GM10266 (cell line): ENCODE data around the gene EIF4A3.
"Not testable (repeated sequence)": the region's sequence is repeated elsewhere in the genome, so short reads cannot be mapped to it uniquely, and the experiment has no call there.

Source experiments
- DNase-seq: peaks from one replicate; pipeline ENCODE4 v3.0.0; 2012; ENCODE audit errors: extremely low spot score
- TF ChIP-seq, protein P1 (sequence below): IDR thresholded peaks from 2 replicates; pipeline ENCODE4 v1.5.1; 2012; ENCODE audit warnings: mild to moderate bottlenecking, low read depth; ENCODE audit not compliant: control insufficient read depth, insufficient read depth; ENCODE audit errors: missing control alignments

Gene EIF4A3

DNA sequence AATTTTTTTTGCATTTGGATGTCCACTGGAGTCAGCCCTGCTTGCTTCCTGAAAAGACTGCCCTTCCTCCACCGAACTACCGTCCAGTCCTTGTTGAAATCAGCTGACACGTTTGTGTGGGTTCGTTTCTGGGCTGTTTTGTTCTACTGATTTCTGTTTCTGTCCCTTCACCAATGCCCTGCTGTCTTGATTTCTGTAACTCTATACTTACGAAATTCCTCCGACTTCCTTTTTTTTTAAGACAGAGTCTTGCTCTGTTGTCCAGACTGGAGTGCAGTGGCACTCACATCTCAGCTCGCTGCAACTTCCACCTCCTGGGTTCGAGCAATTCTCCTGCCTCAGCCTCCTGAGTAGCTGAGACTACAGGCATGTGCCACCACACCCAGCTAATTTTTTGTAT, 54.0 kb downstream of the EIF4A3 start:
- TF ChIP-seq, protein P1, sequence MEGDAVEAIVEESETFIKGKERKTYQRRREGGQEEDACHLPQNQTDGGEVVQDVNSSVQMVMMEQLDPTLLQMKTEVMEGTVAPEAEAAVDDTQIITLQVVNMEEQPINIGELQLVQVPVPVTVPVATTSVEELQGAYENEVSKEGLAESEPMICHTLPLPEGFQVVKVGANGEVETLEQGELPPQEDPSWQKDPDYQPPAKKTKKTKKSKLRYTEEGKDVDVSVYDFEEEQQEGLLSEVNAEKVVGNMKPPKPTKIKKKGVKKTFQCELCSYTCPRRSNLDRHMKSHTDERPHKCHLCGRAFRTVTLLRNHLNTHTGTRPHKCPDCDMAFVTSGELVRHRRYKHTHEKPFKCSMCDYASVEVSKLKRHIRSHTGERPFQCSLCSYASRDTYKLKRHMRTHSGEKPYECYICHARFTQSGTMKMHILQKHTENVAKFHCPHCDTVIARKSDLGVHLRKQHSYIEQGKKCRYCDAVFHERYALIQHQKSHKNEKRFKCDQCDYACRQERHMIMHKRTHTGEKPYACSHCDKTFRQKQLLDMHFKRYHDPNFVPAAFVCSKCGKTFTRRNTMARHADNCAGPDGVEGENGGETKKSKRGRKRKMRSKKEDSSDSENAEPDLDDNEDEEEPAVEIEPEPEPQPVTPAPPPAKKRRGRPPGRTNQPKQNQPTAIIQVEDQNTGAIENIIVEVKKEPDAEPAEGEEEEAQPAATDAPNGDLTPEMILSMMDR, result no peak
- DNase-seq, result no peak

DNA sequence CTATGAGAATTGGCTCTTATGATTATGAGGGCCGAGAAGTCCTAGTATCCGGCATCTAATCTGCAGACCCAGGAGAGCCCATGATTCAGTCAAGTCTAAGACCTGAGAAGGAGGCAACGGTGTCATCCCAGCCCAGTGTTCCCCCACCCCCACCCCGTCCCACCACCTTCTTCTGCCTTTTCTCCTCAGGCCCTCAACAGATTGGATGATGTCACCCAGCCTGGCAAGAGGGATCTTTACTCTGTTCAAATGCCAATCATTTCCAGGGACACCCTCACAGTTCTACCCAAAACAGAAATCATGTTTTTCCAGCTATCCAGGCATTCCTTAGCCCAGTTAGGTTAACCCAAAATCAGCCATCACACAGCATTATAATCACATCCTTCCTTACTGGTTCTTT, 55.6 kb downstream of the EIF4A3 start:
- TF ChIP-seq, protein P1, result no peak
- no peak for DNase-seq

DNA sequence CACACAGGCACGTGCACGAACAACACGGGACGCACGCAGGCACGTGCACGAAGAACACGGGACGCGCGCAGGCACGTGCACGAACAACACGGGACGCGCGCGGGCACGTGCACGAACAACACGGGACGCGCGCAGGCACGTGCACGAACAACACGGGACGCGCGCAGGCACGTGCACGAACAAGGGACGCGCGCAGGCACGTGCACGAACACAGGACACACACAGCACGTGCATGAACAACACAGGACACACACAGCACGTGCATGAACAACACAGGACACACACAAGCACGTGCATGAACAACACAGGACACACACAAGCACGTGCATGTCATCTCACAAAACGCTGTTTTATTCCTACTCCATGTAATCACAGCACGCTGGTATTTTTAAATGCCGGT, 56.8 kb downstream of the EIF4A3 start:
- DNase-seq, result not testable (repeated sequence)

DNA sequence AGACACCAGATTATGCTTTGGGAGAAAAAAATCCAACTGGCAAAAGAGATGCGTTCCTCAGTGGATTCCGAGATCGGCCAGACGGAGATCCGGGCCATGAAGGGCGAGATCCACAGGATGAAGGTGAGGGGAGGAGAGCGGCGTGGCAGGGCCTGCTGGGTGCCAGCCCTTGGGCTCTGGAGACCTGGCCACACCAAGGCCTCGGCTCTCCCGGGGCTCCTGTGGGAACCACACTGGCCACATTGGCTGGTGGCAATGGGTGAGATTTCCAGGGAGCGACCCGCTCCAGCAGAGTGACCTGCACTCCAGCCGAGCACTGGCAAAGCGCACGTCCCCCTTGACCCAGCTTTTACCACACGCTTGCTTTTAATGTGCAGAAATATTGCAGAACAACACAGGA, 57.2 kb downstream of the EIF4A3 start:
- DNase-seq, result no peak
- TF ChIP-seq, protein P1, result no peak

DNA sequence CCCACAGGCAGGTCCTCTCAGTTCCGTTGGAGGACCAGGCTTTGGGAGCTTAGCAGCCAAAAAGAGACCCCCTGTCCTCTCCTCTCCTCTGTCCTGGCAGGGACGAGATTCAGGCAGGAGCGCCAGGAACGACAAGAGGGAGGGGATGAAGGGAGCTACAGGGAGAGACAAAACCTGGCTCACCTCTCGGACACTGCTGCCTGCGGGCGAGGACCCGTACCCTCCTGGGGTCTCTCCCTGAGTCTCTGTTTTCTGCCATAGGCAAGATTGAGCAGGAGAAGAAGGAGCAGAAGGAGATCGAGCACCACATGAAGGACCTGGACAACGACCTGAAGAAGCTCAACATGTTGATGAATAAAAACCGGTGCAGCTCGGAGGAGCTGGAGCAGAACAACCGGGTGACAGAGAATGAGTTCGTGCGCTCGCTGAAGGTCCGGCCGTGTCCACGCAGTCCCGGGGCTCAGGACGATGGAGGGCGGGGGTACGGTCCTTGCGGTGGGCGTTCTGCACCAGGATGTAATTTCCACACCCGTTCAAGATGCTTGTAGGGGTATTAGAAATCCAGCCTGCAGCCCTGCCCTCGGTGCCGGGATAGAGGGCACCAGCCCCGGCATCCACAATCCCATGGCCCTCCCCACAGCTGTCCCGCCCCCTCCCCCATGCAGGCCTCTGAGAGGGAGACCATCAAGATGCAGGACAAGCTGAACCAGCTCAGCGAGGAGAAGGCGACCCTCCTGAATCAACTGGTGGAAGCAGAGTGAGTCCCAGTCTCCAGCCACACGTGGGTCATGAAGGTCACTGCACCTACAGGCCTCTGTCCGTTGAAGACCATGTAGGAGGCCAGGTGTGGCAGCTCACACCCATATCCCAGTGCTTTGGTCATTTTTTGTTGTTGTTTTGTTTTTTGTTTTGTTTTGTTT, 59.3 kb downstream of the EIF4A3 start:
- no peak for DNase-seq
- TF ChIP-seq, protein P1, result no peak

DNA sequence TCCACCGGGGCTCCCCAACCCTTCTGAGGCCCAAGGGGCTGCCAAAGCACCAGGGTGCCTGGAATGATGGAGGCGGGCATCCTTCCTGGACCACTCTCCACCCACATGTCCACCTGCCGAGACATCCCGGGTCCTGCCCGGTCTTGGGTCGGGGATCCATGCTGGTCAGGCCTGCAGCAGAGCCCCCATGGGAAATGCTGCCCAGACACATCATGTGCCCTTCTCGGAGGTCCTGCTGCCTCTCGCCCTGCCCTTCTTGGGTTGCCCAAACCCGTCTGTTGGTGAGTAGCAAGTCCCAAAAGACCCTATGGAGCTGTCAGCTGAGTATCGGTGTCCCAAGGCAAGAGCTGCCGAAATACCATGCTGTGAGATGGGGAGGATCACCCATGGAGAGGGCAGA, 60.3 kb downstream of the EIF4A3 start:
- TF ChIP-seq, protein P1, result no peak
- DNase-seq, result no peak

DNA sequence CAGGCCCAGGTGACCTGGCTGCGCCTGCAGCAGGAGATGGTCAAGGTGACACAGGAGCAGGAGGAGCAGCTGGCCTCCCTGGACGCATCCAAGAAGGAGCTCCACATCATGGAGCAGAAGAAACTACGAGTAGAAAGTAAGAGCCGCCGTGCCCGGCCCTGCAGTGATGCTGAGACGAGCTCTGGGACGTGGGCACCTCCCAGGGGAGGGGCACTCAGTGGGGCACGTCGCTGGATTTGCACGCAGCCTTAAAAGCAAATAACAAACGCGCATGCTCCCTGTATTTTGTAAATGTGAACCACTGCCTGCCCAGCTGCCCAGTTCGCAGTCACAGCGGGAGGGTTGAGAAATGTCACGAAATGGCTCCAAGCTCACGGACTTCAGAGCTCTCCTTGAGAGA, 60.8 kb downstream of the EIF4A3 start:
- no peak for DNase-seq
- TF ChIP-seq, protein P1, result no peak
